GM12878 (cell line): ENCODE measurements around the gene MCMBP. TPM values are rescaled to one million over a fixed set of nuclear protein-coding genes. Genes with fewer than 3 reads are reported as not detected.
"Not testable (repeated sequence)": the region's sequence is repeated elsewhere in the genome, so short reads cannot be mapped to it uniquely, and the experiment has no call there.

Experiments
- ATAC-seq: fragments of 200-7000 bp; cut with Tn5 transposase; 3 replicates; pipeline ENCODE4 v1.9.1; 2020; ENCODE audit warnings: mild to moderate bottlenecking, moderate library complexity
- BruUV-seq: library from RNA; stranded (reverse); fragments of 400-500 nt; replicated peaks from 2 replicates; lab custom pipeline; 2021; lab: Mats Ljungman, UMichigan
- CTCF ChIA-PET: fragments of 300-600 bp; sonication (Branson Sonifier 250); formaldehyde crosslinking; extraction: SDS; loops from one replicate; lab custom pipeline; 2021; ENCODE audit warnings: inconsistent platforms; lab: Yijun Ruan, JAX
- POLR2A ChIA-PET: fragments of 350-600 bp; formaldehyde crosslinking; extraction: SDS; loops from one replicate; lab custom pipeline; 2021; ENCODE audit warnings: inconsistent platforms; lab: Charles Lee
- RAD21 ChIA-PET: fragments of 300-600 bp; sonication (Branson Sonifier 250); formaldehyde crosslinking; loops from one replicate; lab custom pipeline; 2023; ENCODE audit warnings: antibody characterized with exemption; ENCODE audit not compliant: unreplicated experiment; lab: Charles Lee
- SMC1A ChIA-PET: fragments of 300-600 bp; sonication (Branson Sonifier 250); formaldehyde crosslinking; loops from one replicate; lab custom pipeline; 2023; ENCODE audit not compliant: unreplicated experiment, uncharacterized antibody; lab: Charles Lee
- DNase-seq: peaks from one replicate; pipeline ENCODE4 v3.0.0-alpha.2; 2011; ENCODE audit warnings: low read depth, low spot score
- FAIRE-seq: peaks from 3 replicates; lab custom pipeline; 2011; peaks lifted over from hg19 to GRCh38; lab: Jason Lieb, UNC
- H2AFZ ChIP-seq: 2 replicates; pipeline ENCODE4 v1.6.0; 2011; ENCODE audit warnings: low read depth, low read length, control low read depth; ENCODE audit not compliant: control insufficient read depth
- H3K27ac ChIP-seq: 2 replicates; pipeline ENCODE4 v1.5.1; 2011; ENCODE audit warnings: control low read depth; ENCODE audit not compliant: control insufficient read depth, insufficient read depth
- H3K27me3 ChIP-seq, 2 experiments: replicated peaks in 1 of 2; 2 replicates each; pipeline versions ENCODE4 v1.6.0 to v1.6.1; 2011; ENCODE audit warnings: low read length in 1 of 2; ENCODE audit not compliant: control insufficient read depth in 2 of 2, insufficient read depth in 2 of 2
- H3K36me3 ChIP-seq, 2 experiments: 2 replicates each; pipeline ENCODE4 v1.5.1; 2011; ENCODE audit warnings: low read length in 1 of 2; ENCODE audit not compliant: control insufficient read depth in 2 of 2, insufficient read depth in 2 of 2
- H3K4me1 ChIP-seq: 2 replicates; pipeline ENCODE4 v1.6.1; 2011; ENCODE audit warnings: mild to moderate bottlenecking, low read length, moderate library complexity, mixed read lengths; ENCODE audit not compliant: control insufficient read depth, insufficient read depth
- H3K4me2 ChIP-seq: 2 replicates; pipeline ENCODE4 v1.6.0; 2011; ENCODE audit warnings: control low read depth; ENCODE audit not compliant: control insufficient read depth, insufficient read depth
- H3K4me3 ChIP-seq: fragments of 200-600 bp; sonication (generic); 2 replicates; pipeline ENCODE4 v1.5.1; 2016
- H3K79me2 ChIP-seq: 2 replicates; pipeline ENCODE4 v1.6.0; 2011; ENCODE audit warnings: low read length; ENCODE audit not compliant: control insufficient read depth, insufficient read depth
- H3K9ac ChIP-seq: 2 replicates; pipeline ENCODE4 v1.8.0; 2011; ENCODE audit warnings: low read length, control low read depth, mixed read lengths; ENCODE audit not compliant: control insufficient read depth, insufficient read depth
- H3K9me3 ChIP-seq: replicated peaks from 3 replicates; pipeline ENCODE4 v1.5.1; 2011; ENCODE audit warnings: mild to moderate bottlenecking, low read length; ENCODE audit not compliant: control insufficient read depth, insufficient read depth
- H4K20me1 ChIP-seq: 2 replicates; pipeline ENCODE4 v1.6.0; 2011; ENCODE audit not compliant: control insufficient read depth, insufficient read depth
- NFYB ChIP-seq: IDR thresholded peaks from 2 replicates; pipeline ENCODE4 v1.6.1; 2011; ENCODE audit warnings: low read depth, mild to moderate bottlenecking, low read length, improper control_type of control experiment, moderate library complexity; ENCODE audit not compliant: insufficient read depth
- WGBS: methylation state at CpG from one replicate; pipeline ENCODE4 v1.1.6; 2016; ENCODE audit warnings: low lambda C conversion rate; ENCODE audit not compliant: insufficient replicate concordance, insufficient coverage; ENCODE audit errors: missing lambda C conversion rate; 5-methylcytosine and 5-hydroxymethylcytosine counted together
- in situ Hi-C: fragments of 300-500 bp; cut with MboI; formaldehyde crosslinking; loops from 9 replicates; pipeline ENCODE4 v1.14.3; 2018; ENCODE audit warnings: mixed read lengths
- intact Hi-C: fragments of 100-400 bp; cut with micrococcal nuclease; formaldehyde crosslinking; loops from one replicate; pipeline ENCODE4 v1.14.2; 2022; ENCODE audit not compliant: unreplicated experiment
- polyA plus RNA-seq, 11 experiments: library from polyadenylated mRNA; depleted of rRNA in 4 of 11; unstranded in 6 of 11; stranded (reverse) in 5 of 11; fragments of >200 nt; fragmentation: Nextera tagmentation in 4 of 11; fragmentation: Illumina TruSeq in 1 of 11; extraction: Ambion mirVana in 4 of 11; extraction: Trizol in 1 of 11; gene quantifications; 1 replicate in 1 of 11; 2 replicates in 10 of 11; pipeline versions ENCODE4 v1.2.1 to v1.2.3, GENCODE V29; 2011 to 2016; ENCODE audit warnings: inconsistent platforms in 2 of 11, missing spikeins in 2 of 11, low read depth in 1 of 11
- total RNA-seq, 4 experiments: library from RNA; depleted of rRNA in 3 of 4; stranded (reverse); fragments of >200 nt in 3 of 4; fragmentation: Illumina TruSeq in 1 of 4; extraction: Trizol in 1 of 4; gene quantifications; 2 replicates each; pipeline versions ENCODE4 v1.2.1 to v1.2.3, GENCODE V29; 2013 to 2021

The MCMBP gene
- total and polyA plus RNA-seq, 10 of the 15 experiments (the other 5 are each of a cell fraction or from before 2014, with no cell fraction given): 7.6 to 93.1 (median 75.7) TPM

GRCh38 chr10:119890307-119890706 lies 17.7 kb upstream of the MCMBP start:
- H3K4me2 ChIP-seq, H3K9me3 ChIP-seq, ATAC-seq, H4K20me1 ChIP-seq, in situ Hi-C loops, BruUV-seq, DNase-seq, H3K27me3 ChIP-seq, H3K27ac ChIP-seq, H2AFZ ChIP-seq, H3K9ac ChIP-seq, H3K4me3 ChIP-seq, FAIRE-seq, H3K4me1 ChIP-seq, intact Hi-C loops, H3K36me3 ChIP-seq: not testable (repeated sequence)
- ChIA-PET SMC1A (interaction anchor here (0.6 to 1.6 kb wide), 5 partner anchors 12 to 203 kb away, joined by 3 to 6 read pairs (median 4); no protein-coding TSS in a partner anchor), RAD21 (interaction anchor here (2.2 kb wide), 1 partner anchor 18 kb away, joined by 11 read pairs; the partner anchor contains the start of gene MCMBP), CTCF (interaction anchor here (1.1 to 4.5 kb wide), 4 partner anchors 12 to 203 kb away, joined by 3 to 33 read pairs (median 9); partner anchors contain the start of gene MCMBP), POLR2A (interaction anchor here (5.5 kb wide), 1 partner anchor 19 kb away, joined by 69 read pairs; the partner anchor contains the start of gene MCMBP)
- 85% methylated on average over 4 of the region's 4 CpGs for WGBS
- H3K79me2 ChIP-seq: peaks cover 31% of the 10 kb centered on the region
- TF ChIP-seq NFYB: peak; percentile 80

- ChIA-PET POLR2A (interaction anchor here (5.5 kb wide), 1 partner anchor 17 kb away, joined by 69 read pairs; the partner anchor contains the start of gene MCMBP), CTCF (interaction anchor here (2.0 to 2.8 kb wide), 2 partner anchors 30 to 202 kb away, joined by 8 to 10 read pairs; no protein-coding TSS in a partner anchor), SMC1A (interaction anchor here (1.6 kb wide), 1 partner anchor 16 kb away, joined by 6 read pairs; no protein-coding TSS in a partner anchor)
- H3K4me1 ChIP-seq, H3K27me3 ChIP-seq, ATAC-seq, BruUV-seq, H3K27ac ChIP-seq, RAD21 ChIA-PET, H3K4me3 ChIP-seq, H3K9ac ChIP-seq, in situ Hi-C loops, H2AFZ ChIP-seq, DNase-seq, H3K4me2 ChIP-seq, H3K9me3 ChIP-seq, H3K36me3 ChIP-seq, H4K20me1 ChIP-seq, intact Hi-C loops, FAIRE-seq: not testable (repeated sequence)
- WGBS: 92% methylated on average over 3 of the region's 3 CpGs
- H3K79me2 ChIP-seq: peaks cover 20% of the 10 kb centered on the region
Observed at GRCh38 chr10:119889201-119889600, 16.6 kb upstream of the MCMBP start.

- DNase-seq, H3K4me2 ChIP-seq, BruUV-seq, H3K27me3 ChIP-seq, RAD21 ChIA-PET, H4K20me1 ChIP-seq, H3K27ac ChIP-seq, H3K36me3 ChIP-seq, ATAC-seq, FAIRE-seq, CTCF ChIA-PET, H3K4me3 ChIP-seq, intact Hi-C loops, H3K9ac ChIP-seq, SMC1A ChIA-PET, in situ Hi-C loops, H3K4me1 ChIP-seq, H3K9me3 ChIP-seq, H2AFZ ChIP-seq: not testable (repeated sequence)
- H3K79me2 ChIP-seq: peaks cover 15% of the 10 kb centered on the region
- POLR2A ChIA-PET: interaction anchor here (5.5 kb wide), 1 partner anchor 17 kb away, joined by 69 read pairs; the partner anchor contains the start of gene MCMBP
- WGBS: 23% methylated on average over 3 of the region's 3 CpGs
Observed at GRCh38 chr10:119888715-119889114, 16.1 kb upstream of the MCMBP start.
